BJ (cell line): ENCODE data around the gene PRXL2C. TPM values are rescaled to one million over a fixed set of nuclear protein-coding genes. Genes with fewer than 3 reads are reported as not detected.
"Not testable (repeated sequence)": the region's sequence is repeated elsewhere in the genome, so short reads cannot be mapped to it uniquely, and the experiment has no call there.

Source experiments
- CTCF ChIA-PET: fragments of 350-600 bp; formaldehyde crosslinking; extraction: SDS; loops from one replicate; lab custom pipeline; 2021; ENCODE audit warnings: antibody characterized with exemption, inconsistent platforms; lab: Yijun Ruan, JAX
- POLR2A ChIA-PET: fragments of 300-600 bp; sonication (Branson Sonifier 250); formaldehyde crosslinking; extraction: SDS; loops from one replicate; lab custom pipeline; 2021; ENCODE audit warnings: antibody characterized with exemption; lab: Charles Lee
- DNase-seq: peaks from one replicate; pipeline ENCODE4 v3.0.0-alpha.2; 2011; ENCODE audit warnings: low read depth
- H3K27me3 ChIP-seq: 2 replicates; pipeline ENCODE4 v1.6.0; 2011; ENCODE audit warnings: low read length; ENCODE audit not compliant: control insufficient read depth, insufficient read depth
- H3K36me3 ChIP-seq: 2 replicates; pipeline ENCODE4 v1.5.1; 2011; ENCODE audit warnings: low read length; ENCODE audit not compliant: control insufficient read depth, insufficient read depth
- H3K4me3 ChIP-seq: 2 replicates; pipeline ENCODE4 v1.5.1; 2011; ENCODE audit warnings: low read depth, mild to moderate bottlenecking, control low read depth, low read length
- polyA plus RNA-seq: library from polyadenylated mRNA; depleted of rRNA; stranded (reverse); fragments of >200 nt; gene quantifications from 2 replicates; pipeline ENCODE4 v1.2.3, GENCODE V29; 2011
- TF ChIP-seq, protein P1 (sequence below): IDR thresholded peaks from 2 replicates; pipeline ENCODE4 v1.5.1; 2011; ENCODE audit warnings: low read depth, mild to moderate bottlenecking, control low read depth, inconsistent platforms, low read length, moderate library complexity; ENCODE audit not compliant: insufficient read depth

Gene PRXL2C
- polyA plus RNA-seq, 1 experiment: 10.6 TPM

DNA sequence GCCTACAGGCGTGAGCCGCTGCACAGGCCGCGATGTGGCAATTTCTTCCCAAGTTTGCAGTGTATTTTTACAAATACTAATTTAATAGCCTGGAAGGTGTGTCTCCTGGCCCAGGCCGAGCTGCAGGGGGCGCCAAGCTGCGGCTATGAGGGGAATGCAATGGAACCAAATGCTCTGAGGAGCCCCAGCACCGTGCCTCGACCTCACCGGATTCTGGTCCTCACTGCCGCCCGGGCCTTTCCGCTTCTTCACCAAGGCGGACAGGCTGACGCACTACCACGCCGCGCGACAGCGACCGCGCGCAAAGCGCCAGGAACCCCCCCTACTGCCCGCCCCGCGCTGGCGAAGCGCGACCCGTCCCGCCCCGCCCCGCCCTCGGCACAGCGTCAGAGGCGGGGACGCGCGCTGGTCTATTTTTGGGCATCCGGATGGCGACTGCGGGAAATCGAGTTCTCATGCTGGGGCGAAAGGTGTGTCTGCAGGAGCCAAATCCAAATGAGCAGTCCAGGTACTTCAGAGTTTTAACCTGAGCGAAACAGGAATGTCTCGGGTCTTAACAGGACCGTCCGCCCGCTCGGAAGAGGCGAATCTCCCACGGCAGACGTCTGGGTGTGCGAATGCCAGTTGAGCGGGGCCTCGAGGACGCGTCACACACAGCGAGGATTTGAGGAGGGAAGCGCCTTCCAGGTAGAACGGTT is 31.7 kb upstream of the PRXL2C start:
- ChIA-PET POLR2A (no interaction called here), CTCF (interaction anchor here (0.9 to 1.3 kb wide), 4 partner anchors 7 to 359 kb away, joined by 3 to 6 read pairs (median 5); no protein-coding TSS in a partner anchor)
- no peaks in the 10 kb centered on the region for H3K27me3 ChIP-seq
- H3K4me3 ChIP-seq: peak overlapping the region; percentile 43
- peak; percentile 22 for DNase-seq
- H3K36me3 ChIP-seq: no peaks in the 10 kb centered on the region
- TF ChIP-seq, protein P1, sequence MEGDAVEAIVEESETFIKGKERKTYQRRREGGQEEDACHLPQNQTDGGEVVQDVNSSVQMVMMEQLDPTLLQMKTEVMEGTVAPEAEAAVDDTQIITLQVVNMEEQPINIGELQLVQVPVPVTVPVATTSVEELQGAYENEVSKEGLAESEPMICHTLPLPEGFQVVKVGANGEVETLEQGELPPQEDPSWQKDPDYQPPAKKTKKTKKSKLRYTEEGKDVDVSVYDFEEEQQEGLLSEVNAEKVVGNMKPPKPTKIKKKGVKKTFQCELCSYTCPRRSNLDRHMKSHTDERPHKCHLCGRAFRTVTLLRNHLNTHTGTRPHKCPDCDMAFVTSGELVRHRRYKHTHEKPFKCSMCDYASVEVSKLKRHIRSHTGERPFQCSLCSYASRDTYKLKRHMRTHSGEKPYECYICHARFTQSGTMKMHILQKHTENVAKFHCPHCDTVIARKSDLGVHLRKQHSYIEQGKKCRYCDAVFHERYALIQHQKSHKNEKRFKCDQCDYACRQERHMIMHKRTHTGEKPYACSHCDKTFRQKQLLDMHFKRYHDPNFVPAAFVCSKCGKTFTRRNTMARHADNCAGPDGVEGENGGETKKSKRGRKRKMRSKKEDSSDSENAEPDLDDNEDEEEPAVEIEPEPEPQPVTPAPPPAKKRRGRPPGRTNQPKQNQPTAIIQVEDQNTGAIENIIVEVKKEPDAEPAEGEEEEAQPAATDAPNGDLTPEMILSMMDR: peak; percentile 78

DNA sequence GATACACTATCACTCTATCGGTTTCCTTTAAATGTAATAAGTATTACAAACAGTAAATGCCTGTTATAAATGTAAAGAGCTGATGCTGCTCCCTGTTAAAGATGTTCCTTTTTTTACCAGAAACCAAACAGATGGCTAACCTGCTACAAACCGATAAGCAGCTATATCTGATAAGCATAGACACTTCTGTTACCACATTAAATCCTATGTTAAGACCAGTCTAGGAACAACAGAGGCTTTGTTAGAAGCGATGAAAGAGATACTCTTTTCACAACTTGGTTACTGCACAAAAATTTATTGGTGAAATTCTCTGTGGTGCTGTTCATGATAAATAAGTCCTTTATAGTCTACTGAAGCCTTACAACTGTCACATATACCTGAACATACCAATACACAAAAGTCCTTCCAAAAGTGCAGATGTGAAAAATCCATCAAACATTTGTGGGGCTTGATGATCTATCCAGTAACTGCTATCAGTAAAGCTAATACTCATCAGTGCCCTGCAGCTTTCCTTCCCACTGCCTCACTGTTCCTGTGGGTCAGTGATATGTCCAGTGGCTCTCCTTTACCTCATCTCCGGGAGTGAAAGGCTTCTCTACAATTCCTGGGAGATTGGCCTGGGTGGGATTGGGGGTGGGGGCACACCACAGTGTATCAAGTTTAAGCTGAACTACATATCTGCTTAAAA is 25.8 kb upstream of the PRXL2C start:
- TF ChIP-seq, protein P1: no peak
- no peak for DNase-seq
- ChIA-PET POLR2A (no interaction called here), CTCF (no interaction called here)
- Histone ChIP-seq H3K36me3 (no peaks in the 10 kb centered on the region), H3K4me3 (no peak overlapping the region), H3K27me3 (no peaks in the 10 kb centered on the region)

DNA sequence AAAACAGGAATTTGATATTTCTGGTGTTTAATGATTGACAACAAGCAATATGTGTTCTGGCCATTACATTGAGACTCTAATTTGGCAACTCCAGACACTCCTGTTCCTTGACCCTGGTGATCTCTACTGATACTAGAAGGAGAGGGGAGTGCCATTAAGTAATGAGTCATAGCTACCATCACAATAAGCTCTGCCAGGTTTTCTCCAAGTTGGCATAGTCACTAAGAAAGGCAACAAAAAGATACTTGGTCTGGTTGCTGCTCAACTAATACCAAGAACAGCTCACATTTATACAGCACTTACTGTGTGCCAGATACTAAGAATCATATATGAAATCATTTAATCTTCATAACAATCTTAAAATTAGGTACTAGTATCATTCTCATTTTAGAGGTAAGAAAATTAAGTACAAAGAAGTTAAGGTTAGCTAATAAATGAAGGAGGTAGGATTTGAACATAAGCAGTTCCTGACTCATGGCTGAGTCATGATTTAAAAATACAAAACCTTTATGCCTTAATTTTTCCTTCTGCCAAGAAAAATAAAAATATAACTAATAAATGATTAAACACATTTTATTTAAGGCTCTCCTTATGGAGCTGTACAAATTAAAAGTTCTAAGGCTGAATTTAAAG is 19.9 kb upstream of the PRXL2C start:
- Histone ChIP-seq H3K4me3 (no peak overlapping the region), H3K27me3 (no peaks in the 10 kb centered on the region), H3K36me3 (no peaks in the 10 kb centered on the region)
- CTCF ChIA-PET: interaction anchor here (0.6 to 2.2 kb wide), 3 partner anchors 8 to 358 kb away, joined by 3 to 5 read pairs (median 5); no protein-coding TSS in a partner anchor
- TF ChIP-seq, protein P1: no peak
- POLR2A ChIA-PET: no interaction called here
- no peak for DNase-seq

DNA sequence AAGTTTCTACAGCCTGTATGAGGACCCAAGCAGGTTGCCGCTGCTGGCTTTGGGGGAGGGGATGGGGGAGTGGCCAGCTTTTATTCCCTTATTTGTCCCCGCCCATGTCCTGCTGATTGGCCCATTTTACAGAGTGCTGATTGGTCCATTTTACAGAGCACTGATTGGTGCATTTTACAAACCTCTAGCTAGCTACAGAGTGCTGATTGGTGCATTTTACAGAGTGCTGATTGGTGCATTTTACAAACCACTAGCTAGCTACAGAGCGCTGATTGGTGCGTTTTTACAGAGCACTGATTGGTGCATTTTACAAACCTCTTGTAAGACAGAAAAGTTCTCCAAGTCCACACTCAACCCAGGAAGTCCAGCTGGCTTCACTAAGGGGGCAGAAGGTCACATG is 18.7 kb upstream of the PRXL2C start:
- DNase-seq, H3K4me3 ChIP-seq, H3K27me3 ChIP-seq, H3K36me3 ChIP-seq, POLR2A ChIA-PET: not testable (repeated sequence)
- CTCF ChIA-PET: interaction anchor here (1.8 to 2.2 kb wide), 2 partner anchors 13 to 356 kb away, joined by 5 to 6 read pairs; no protein-coding TSS in a partner anchor

DNA sequence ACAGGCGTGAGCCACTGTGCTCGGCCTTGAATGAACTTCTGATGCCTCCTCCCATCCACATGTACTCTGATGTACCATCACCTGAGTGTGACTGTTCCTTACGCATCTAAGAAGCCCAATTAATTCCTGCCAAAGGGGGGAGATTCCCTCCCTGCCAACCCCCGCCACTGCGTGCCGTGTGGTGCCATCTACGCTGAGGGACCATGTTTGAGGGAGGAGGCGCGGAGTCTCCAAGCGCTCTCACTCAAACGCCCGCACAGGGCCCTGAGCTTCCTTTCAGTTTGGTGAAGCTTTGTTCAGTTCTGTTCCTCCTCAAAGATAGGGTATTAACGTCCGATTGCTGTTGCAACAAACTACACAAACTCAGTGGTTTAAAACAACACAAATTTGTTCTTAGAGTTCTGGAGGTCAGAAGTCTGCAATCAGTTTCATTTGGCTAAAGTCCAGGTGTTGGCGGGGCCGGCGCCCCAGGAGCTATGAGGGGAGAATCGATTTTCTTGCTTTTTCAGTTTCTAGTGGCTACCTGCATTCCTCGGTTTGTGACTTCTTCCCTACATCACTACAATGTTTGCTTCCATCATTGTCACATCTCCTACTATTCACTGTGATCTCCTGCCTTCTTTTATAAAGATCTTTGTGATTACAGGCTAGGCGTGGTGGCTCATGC is 13.9 kb upstream of the PRXL2C start:
- H3K36me3 ChIP-seq: no peaks in the 10 kb centered on the region
- CTCF ChIA-PET: interaction anchor here (1.3 to 3.1 kb wide), 4 partner anchors 216 to 437 kb away, joined by 3 to 47 read pairs (median 16); partner anchors contain the start of gene HABP4
- no peak for DNase-seq
- TF ChIP-seq, protein P1: no peak
- no peaks in the 10 kb centered on the region for H3K27me3 ChIP-seq
- POLR2A ChIA-PET: no interaction called here
- no peak overlapping the region for H3K4me3 ChIP-seq
